GM21723 (cell line): ENCODE measurements around the gene PSMB7.

Experiments used
- ATAC-seq: cut with Tn5 transposase; IDR thresholded peaks from one replicate; pipeline ENCODE4 v1.9.1; 2021; ENCODE audit warnings: mild to moderate bottlenecking, moderate library complexity; ENCODE audit not compliant: unreplicated experiment

PSMB7 gene

GRCh38 chr9:124358631-124359030 lies 56.6 kb downstream of the PSMB7 start:
- no peak for ATAC-seq

GRCh38 chr9:124357721-124358361 lies 57.4 kb downstream of the PSMB7 start:
- ATAC-seq = no peak

- ATAC-seq = no peak
Measured at GRCh38 chr9:124356745-124357390, 58.4 kb downstream of the PSMB7 start.

GRCh38 chr9:124355941-124356744 lies 59.1 kb downstream of the PSMB7 start:
- no peak for ATAC-seq

GRCh38 chr9:124355039-124355940 lies 60.0 kb downstream of the PSMB7 start:
- no peak for ATAC-seq

- no peak for ATAC-seq
Measured at GRCh38 chr9:124354346-124355038, 60.8 kb downstream of the PSMB7 start.

GRCh38 chr9:124353811-124354274 lies 61.4 kb downstream of the PSMB7 start:
- ATAC-seq = no peak

GRCh38 chr9:124353166-124353768 lies 62.0 kb downstream of the PSMB7 start:
- ATAC-seq = no peak

- ATAC-seq = no peak
Measured at GRCh38 chr9:124352616-124353015, 62.6 kb downstream of the PSMB7 start.

- ATAC-seq = no peak
Measured at GRCh38 chr9:124351672-124352468, 63.4 kb downstream of the PSMB7 start.

GRCh38 chr9:124350494-124351263 lies 64.6 kb downstream of the PSMB7 start:
- no peak for ATAC-seq

- ATAC-seq = no peak
Measured at GRCh38 chr9:124349675-124350493, 65.4 kb downstream of the PSMB7 start.

- ATAC-seq = no peak
Measured at GRCh38 chr9:124349267-124349666, 66.0 kb downstream of the PSMB7 start.

- ATAC-seq = no peak
Measured at GRCh38 chr9:124348831-124349230, 66.4 kb downstream of the PSMB7 start.

- no peak for ATAC-seq
Measured at GRCh38 chr9:124348363-124348762, 66.9 kb downstream of the PSMB7 start.

GRCh38 chr9:124347968-124348358 lies 67.3 kb downstream of the PSMB7 start:
- no peak for ATAC-seq

GRCh38 chr9:124347206-124347967 lies 67.9 kb downstream of the PSMB7 start:
- ATAC-seq = no peak
